Measurements from ENCODE around the gene EDDM3A.

GRCh38 chr14:20792556-20792955 is 46.9 kb downstream of the EDDM3A start:
- TF ChIP-seq ZNF2 (tag by site-specific recombination; IDR thresholded peaks at IDR 0.05): no peak
- TF ChIP-seq ZBTB7A (tag by site-specific recombination; IDR thresholded peaks at IDR 0.05; ENCODE audit: low read depth): no peak
- no peak for TF ChIP-seq KLF17 (tag by site-specific recombination; IDR thresholded peaks at IDR 0.05)
- TF ChIP-seq KLF9 (tag by site-specific recombination; IDR thresholded peaks at IDR 0.05; ENCODE audit: low read depth): no peak

All from HEK293 (cell line).